Muscle layer of colon (tissue), 2 donors: ENCODE data around the gene CRBN.

ENCODE experiments used
- H3K27ac ChIP-seq: one replicate; pipeline ENCODE4 v1.7.0; 2013; ENCODE audit warnings: low read depth, mild to moderate bottlenecking, low read length, moderate library complexity
- H3K27me3 ChIP-seq, 2 donors: one replicate each; pipeline ENCODE4 v1.7.0; 2013; ENCODE audit warnings: low read length in 2 of 2, mild to moderate bottlenecking in 2 of 2; ENCODE audit not compliant: insufficient read depth in 2 of 2, control insufficient read depth in 1 of 2
- H3K36me3 ChIP-seq: one replicate; pipeline ENCODE4 v1.7.0; 2013; ENCODE audit warnings: mild to moderate bottlenecking, low read length; ENCODE audit not compliant: insufficient read depth
- H3K4me1 ChIP-seq: one replicate; pipeline ENCODE4 v1.7.0; 2013; ENCODE audit warnings: mild to moderate bottlenecking, low read length; ENCODE audit not compliant: insufficient read depth
- H3K4me3 ChIP-seq, 2 donors: one replicate each; pipeline ENCODE4 v1.7.0; 2013; ENCODE audit warnings: low read length in 2 of 2, low read depth in 1 of 2, mild to moderate bottlenecking in 1 of 2, moderate library complexity in 1 of 2
- H3K9ac ChIP-seq: one replicate; pipeline ENCODE4 v1.7.0; 2013; ENCODE audit warnings: low read length
- H3K9me3 ChIP-seq: one replicate; pipeline ENCODE4 v1.7.0; 2013; ENCODE audit warnings: mild to moderate bottlenecking, low read length
- donor health status: abdominal sarcoma.
- donor health status: Adenocarcinoma of cecum.

CRBN gene

GRCh38 chr3:3129579-3129978, 49.9 kb downstream of the CRBN start:
- no peak overlapping the region for H3K4me3 ChIP-seq
- no peak overlapping the region for H3K27ac ChIP-seq
- H3K27me3 ChIP-seq: no peaks in the 10 kb centered on the region
- H3K36me3 ChIP-seq: peaks cover 24% of the 10 kb centered on the region
- H3K9me3 ChIP-seq: no peaks in the 10 kb centered on the region
- H3K4me1 ChIP-seq: peaks cover 13% of the 10 kb centered on the region
- H3K9ac ChIP-seq: no peak overlapping the region

DNA sequence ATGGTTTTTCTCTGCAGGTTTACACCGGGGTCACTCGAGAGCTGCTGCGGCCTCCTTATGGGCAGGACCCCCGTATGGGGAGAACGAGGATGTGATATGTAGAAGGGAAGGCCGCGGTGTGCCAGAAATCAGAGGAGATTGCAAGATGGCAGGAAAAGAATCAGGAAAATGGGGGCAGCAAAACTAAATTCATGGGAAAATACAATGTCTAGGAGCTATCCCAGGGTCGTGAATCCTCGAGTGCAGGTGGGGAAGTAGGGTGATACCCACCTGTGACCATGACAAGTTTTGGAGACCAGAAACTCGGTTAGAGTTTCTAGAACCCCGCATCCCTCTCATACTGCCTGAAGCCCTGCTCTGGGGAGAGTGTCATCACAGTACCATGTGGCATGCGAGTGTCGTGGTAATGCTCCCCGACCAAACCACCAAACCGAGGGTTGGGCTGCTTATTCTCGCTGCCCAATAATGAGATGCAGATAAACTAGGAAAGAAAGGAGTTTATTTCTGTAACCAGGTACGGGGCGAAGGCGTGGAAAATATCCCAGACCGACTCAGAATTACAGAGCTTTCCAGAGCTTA, 52.0 kb downstream of the CRBN start:
- no peaks in the 10 kb centered on the region for H3K9me3 ChIP-seq
- H3K27ac ChIP-seq: peak overlapping the region; percentile 97
- peaks cover 17% of the 10 kb centered on the region for H3K36me3 ChIP-seq

GRCh38 chr3:3126477-3127431, 52.7 kb downstream of the CRBN start, which contains the start of gene TRNT1:
Gene TRNT1, plus strand, starts transcription at chr3:3126940. Its CDS starts 2,101 bp downstream, at chr3:3129041.
- Histone ChIP-seq H3K4me1 (peaks cover 13% of the 10 kb centered on the region), H3K4me3 (peak within 1 kb of the TSS; percentile 83 to 93), H3K9ac (peak within 1 kb of the TSS; percentile 93)

More for the DNA sequence above, 52.0 kb downstream of the CRBN start:
- no peaks in the 10 kb centered on the region for H3K27me3 ChIP-seq
- peak overlapping the region; percentile 83 to 93 for H3K4me3 ChIP-seq
- peak overlapping the region; percentile 55 for H3K9ac ChIP-seq
- H3K4me1 ChIP-seq: peaks cover 13% of the 10 kb centered on the region

GRCh38 chr3:3125977-3126376, 53.5 kb downstream of the CRBN start:
- H3K9ac ChIP-seq: peak overlapping the region; percentile 93
- H3K27ac ChIP-seq: peak overlapping the region; percentile 97
- peaks cover 17% of the 10 kb centered on the region for H3K36me3 ChIP-seq
- H3K4me1 ChIP-seq: peaks cover 13% of the 10 kb centered on the region
- H3K27me3 ChIP-seq: no peaks in the 10 kb centered on the region
- no peaks in the 10 kb centered on the region for H3K9me3 ChIP-seq
- peak overlapping the region; percentile 83 to 93 for H3K4me3 ChIP-seq

More at GRCh38 chr3:3126477-3127431, 52.7 kb downstream of the CRBN start, which contains the start of gene TRNT1:
- peak within 1 kb of the TSS; percentile 97 for H3K27ac ChIP-seq
- H3K27me3 ChIP-seq: no peaks in the 10 kb centered on the region
- H3K36me3 ChIP-seq: peaks cover 17% of the 10 kb centered on the region
- no peaks in the 10 kb centered on the region for H3K9me3 ChIP-seq

- no peaks in the 10 kb centered on the region for H3K9me3 ChIP-seq
- no peaks in the 10 kb centered on the region for H3K36me3 ChIP-seq
- no peak overlapping the region for H3K27ac ChIP-seq
- H3K4me3 ChIP-seq: no peak overlapping the region
- H3K27me3 ChIP-seq: no peaks in the 10 kb centered on the region
- H3K9ac ChIP-seq: no peak overlapping the region
- no peaks in the 10 kb centered on the region for H3K4me1 ChIP-seq
Measured at GRCh38 chr3:3119393-3119851, 60.1 kb downstream of the CRBN start.

DNA sequence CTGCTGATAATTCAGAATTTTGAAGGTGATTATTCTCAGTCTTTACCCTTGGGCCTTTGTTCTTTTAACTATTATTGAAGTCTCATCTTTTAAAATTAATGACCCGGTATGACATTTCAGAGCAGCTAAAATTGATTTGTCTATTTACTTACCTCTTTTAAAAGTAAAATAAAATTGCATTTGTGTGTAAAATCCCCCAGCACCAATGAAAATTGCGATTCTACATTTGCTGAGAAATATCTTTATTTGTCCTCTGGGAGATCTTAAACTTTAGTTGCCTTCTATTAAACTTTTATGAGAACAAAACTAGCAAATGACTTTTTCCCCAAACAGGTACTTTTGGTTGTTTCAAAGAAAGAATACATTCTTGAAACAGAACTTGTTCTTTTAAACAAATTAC, 61.8 kb downstream of the CRBN start:
- Histone ChIP-seq H3K27me3 (no peaks in the 10 kb centered on the region), H3K9me3 (no peaks in the 10 kb centered on the region), H3K9ac (no peak overlapping the region), H3K4me3 (no peak overlapping the region), H3K36me3 (no peaks in the 10 kb centered on the region), H3K4me1 (no peaks in the 10 kb centered on the region), H3K27ac (no peak overlapping the region)

DNA sequence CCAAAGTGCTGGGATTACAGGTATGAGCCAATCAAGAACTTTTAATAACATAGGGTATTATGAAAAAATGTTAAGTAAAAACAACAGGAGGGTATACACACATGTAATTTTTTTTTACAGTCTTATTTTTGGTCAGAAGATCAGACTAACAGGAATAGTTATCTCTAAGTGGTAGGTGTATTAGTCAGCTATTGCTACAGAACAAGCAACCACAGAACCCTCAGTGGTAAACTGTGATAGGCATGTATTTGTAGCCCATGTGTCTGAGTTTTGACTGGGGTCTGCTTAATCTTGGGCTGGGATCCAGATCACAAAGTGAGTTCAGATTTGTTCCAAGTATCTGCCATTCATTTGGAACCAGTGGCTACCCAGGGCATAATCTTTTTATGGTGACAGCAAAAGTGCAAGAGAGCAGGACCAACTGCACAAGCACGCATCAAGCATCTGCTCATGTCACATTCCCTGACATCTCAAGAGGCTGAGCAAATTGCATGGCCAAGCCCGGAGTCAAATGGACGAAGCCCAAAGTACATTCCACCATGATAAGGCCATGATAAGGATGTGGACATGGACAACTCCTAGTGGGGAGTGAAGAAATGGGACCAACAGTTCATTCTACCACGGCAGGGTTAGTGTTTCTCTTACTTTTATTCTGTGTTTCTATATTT, 66.3 kb downstream of the CRBN start:
- Histone ChIP-seq H3K27me3 (no peaks in the 10 kb centered on the region), H3K9ac (no peak overlapping the region), H3K9me3 (no peaks in the 10 kb centered on the region), H3K36me3 (no peaks in the 10 kb centered on the region), H3K27ac (no peak overlapping the region), H3K4me3 (no peak overlapping the region), H3K4me1 (no peaks in the 10 kb centered on the region)

GRCh38 chr3:3110749-3111361, 68.6 kb downstream of the CRBN start:
- Histone ChIP-seq H3K4me1 (no peaks in the 10 kb centered on the region), H3K36me3 (no peaks in the 10 kb centered on the region), H3K9me3 (no peaks in the 10 kb centered on the region), H3K9ac (no peak overlapping the region), H3K27ac (no peak overlapping the region), H3K27me3 (no peaks in the 10 kb centered on the region), H3K4me3 (no peak overlapping the region)

DNA sequence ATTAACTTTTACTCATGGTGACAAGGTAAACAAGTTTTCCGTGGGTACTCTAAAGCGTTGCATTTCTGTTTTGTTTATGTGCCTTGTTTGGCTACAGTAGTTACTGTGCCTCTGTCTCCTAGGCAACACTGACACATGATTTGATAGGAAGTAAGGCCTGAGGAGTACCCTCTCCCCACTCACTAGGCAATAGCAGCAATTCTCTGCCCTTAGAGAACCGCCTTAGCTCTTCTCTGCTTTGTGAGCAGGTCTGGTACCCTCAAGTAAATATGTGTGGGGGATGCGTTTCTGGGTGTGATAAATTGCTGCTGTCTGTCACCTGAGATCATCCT, 69.2 kb downstream of the CRBN start, which contains the start of gene IL5RA:
TSS of gene IL5RA (minus strand) at position 76 of the 332 bp plus-strand sequence. CDS start 5,390 bp downstream, outside the sequence.
- Histone ChIP-seq H3K4me1 (no peaks in the 10 kb centered on the region), H3K27me3 (no peaks in the 10 kb centered on the region), H3K9me3 (no peaks in the 10 kb centered on the region), H3K4me3 (no peak within 1 kb of the TSS), H3K36me3 (no peaks in the 10 kb centered on the region), H3K27ac (no peak within 1 kb of the TSS), H3K9ac (no peak within 1 kb of the TSS)

GRCh38 chr3:3109407-3110298, 69.8 kb downstream of the CRBN start:
- Histone ChIP-seq H3K27ac (no peak overlapping the region), H3K9me3 (no peaks in the 10 kb centered on the region), H3K4me1 (no peaks in the 10 kb centered on the region), H3K27me3 (no peaks in the 10 kb centered on the region), H3K9ac (no peak overlapping the region), H3K36me3 (no peaks in the 10 kb centered on the region), H3K4me3 (no peak overlapping the region)
